ENCODE data around the gene ABAT.

Gene ABAT

GRCh38 chr16:8788578-8789172, 114.3 kb downstream of the ABAT start:
- no peak for TF ChIP-seq CTCF (IDR thresholded peaks at IDR 0.05; ENCODE audit: control insufficient read depth, extremely low read depth, insufficient read depth)
- no peak overlapping the region for H3K4me3 ChIP-seq (ENCODE audit: low read depth, low read length)
- no peak for DNase-seq (ENCODE audit: low read depth)

- H3K4me3 ChIP-seq (ENCODE audit: low read depth, low read length) = no peak overlapping the region
- TF ChIP-seq CTCF (IDR thresholded peaks at IDR 0.05; ENCODE audit: control insufficient read depth, extremely low read depth, insufficient read depth) = no peak
- DNase-seq (ENCODE audit: low read depth) = no peak
Measured at GRCh38 chr16:8795091-8795490, 120.7 kb downstream of the ABAT start.

GRCh38 chr16:8795818-8796217, 121.4 kb downstream of the ABAT start:
- no peak overlapping the region for H3K4me3 ChIP-seq (ENCODE audit: low read depth, low read length)
- no peak for TF ChIP-seq CTCF (IDR thresholded peaks at IDR 0.05; ENCODE audit: control insufficient read depth, extremely low read depth, insufficient read depth)
- DNase-seq (ENCODE audit: low read depth) = no peak

- TF ChIP-seq CTCF (IDR thresholded peaks at IDR 0.05; ENCODE audit: control insufficient read depth, extremely low read depth, insufficient read depth) = no peak
- no peak for DNase-seq (ENCODE audit: low read depth)
- peak overlapping the region; percentile 91 for H3K4me3 ChIP-seq (ENCODE audit: low read depth, low read length)
Measured at GRCh38 chr16:8796469-8797363, 122.3 kb downstream of the ABAT start.

GRCh38 chr16:8797364-8798173, 123.2 kb downstream of the ABAT start, which contains the start of the genes PMM2 and TMEM186:
PMM2 (plus strand) TSS chr16:8797839; CDS start chr16:8797883, 44 bp downstream.
TMEM186 (minus strand) TSS chr16:8797639; CDS start chr16:8797614, 25 bp downstream.
- H3K4me3 ChIP-seq (ENCODE audit: low read depth, low read length) = peak within 1 kb of the TSS; percentile 91
- TF ChIP-seq CTCF (IDR thresholded peaks at IDR 0.05; ENCODE audit: control insufficient read depth, extremely low read depth, insufficient read depth) = no peak

GRCh38 chr16:8798174-8798527, 123.7 kb downstream of the ABAT start:
- peak overlapping the region; percentile 91 for H3K4me3 ChIP-seq (ENCODE audit: low read depth, low read length)
- no peak for TF ChIP-seq CTCF (IDR thresholded peaks at IDR 0.05; ENCODE audit: control insufficient read depth, extremely low read depth, insufficient read depth)
- DNase-seq (ENCODE audit: low read depth) = no peak

More at GRCh38 chr16:8797364-8798173, 123.2 kb downstream of the ABAT start, which contains the start of the genes PMM2 and TMEM186:
- peak; percentile 91 for DNase-seq (ENCODE audit: low read depth)
